ENCODE measurements around the gene CBLN1. TPM values are rescaled to one million over a fixed set of nuclear protein-coding genes. Genes with fewer than 3 reads are reported as not detected.

The CBLN1 gene
- total and polyA plus RNA-seq, 4 donors = 0.14 to 0.55 (median 0.33) TPM; not detected in 1

DNA sequence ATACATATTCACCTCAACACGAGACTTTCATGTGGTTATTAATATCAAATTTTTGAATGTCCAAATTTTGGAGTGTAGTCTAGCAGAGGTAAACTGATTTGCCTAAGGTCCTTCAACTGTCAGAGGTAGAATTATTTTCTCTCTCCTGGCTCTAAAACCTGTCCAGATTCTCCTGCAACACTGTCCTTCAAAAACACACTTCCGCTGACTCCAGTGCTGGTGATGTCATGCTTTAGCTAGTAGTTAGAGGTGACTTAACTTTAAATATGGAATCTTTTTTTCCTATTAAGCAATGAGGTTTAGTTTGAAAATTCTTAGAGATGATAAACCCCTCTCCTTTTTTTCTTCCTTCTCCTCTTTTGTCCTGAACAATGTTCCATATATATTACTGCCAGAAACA lies 10.8 kb upstream of the CBLN1 start:
- Histone ChIP-seq H3K9ac (ENCODE audit: low read depth in 1 of 2, low read length in 2 of 2) (no peak overlapping the region), H3K36me3 (ENCODE audit: control insufficient read depth in 4 of 4, insufficient read depth in 3 of 4, low read depth in 1 of 4, low read length in 3 of 4) (no peaks in the 10 kb centered on the region), H3K4me1 (ENCODE audit: control insufficient read depth in 4 of 4, insufficient read depth in 4 of 4, low read length in 3 of 4) (no peaks in the 10 kb centered on the region), H3K4me3 (ENCODE audit: low read depth in 1 of 3, low read length in 3 of 3) (no peak overlapping the region), H3K9me3 (ENCODE audit: control insufficient read depth in 4 of 4, low read length in 3 of 4) (no peaks in the 10 kb centered on the region), H3K27me3 (ENCODE audit: control insufficient read depth in 4 of 4, insufficient read depth in 4 of 4, low read length in 3 of 4) (peaks cover 2 to 8% (median 4%) of the 10 kb centered on the region in 4 donors), H3K27ac (ENCODE audit: low read depth in 1 of 2, low read length in 2 of 2) (no peak overlapping the region)
- no peak for DNase-seq (ENCODE audit: low spot score)
- WGBS = 70% methylated on average over 2 of the region's 2 CpGs
- TF ChIP-seq JUND (IDR thresholded peaks at IDR 0.05) = no peak
- TF ChIP-seq REST (IDR thresholded peaks at IDR 0.05) = no peak
- no peak for TF ChIP-seq SP1 (IDR thresholded peaks at IDR 0.05)
- TF ChIP-seq HNF4A (conservative IDR thresholded peaks at IDR 0.05) = no peak
- TF ChIP-seq, protein P1, sequence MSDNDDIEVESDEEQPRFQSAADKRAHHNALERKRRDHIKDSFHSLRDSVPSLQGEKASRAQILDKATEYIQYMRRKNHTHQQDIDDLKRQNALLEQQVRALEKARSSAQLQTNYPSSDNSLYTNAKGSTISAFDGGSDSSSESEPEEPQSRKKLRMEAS (IDR thresholded peaks at IDR 0.05) = no peak
- no peak for TF ChIP-seq TAF1 (conservative IDR thresholded peaks at IDR 0.05)
- no peak for TF ChIP-seq YY1 (IDR thresholded peaks at IDR 0.05)
- no peak for TF ChIP-seq CTCF (IDR thresholded peaks at IDR 0.05; ENCODE audit: low read depth, low read length, missing input control)
- TF ChIP-seq, protein P2, sequence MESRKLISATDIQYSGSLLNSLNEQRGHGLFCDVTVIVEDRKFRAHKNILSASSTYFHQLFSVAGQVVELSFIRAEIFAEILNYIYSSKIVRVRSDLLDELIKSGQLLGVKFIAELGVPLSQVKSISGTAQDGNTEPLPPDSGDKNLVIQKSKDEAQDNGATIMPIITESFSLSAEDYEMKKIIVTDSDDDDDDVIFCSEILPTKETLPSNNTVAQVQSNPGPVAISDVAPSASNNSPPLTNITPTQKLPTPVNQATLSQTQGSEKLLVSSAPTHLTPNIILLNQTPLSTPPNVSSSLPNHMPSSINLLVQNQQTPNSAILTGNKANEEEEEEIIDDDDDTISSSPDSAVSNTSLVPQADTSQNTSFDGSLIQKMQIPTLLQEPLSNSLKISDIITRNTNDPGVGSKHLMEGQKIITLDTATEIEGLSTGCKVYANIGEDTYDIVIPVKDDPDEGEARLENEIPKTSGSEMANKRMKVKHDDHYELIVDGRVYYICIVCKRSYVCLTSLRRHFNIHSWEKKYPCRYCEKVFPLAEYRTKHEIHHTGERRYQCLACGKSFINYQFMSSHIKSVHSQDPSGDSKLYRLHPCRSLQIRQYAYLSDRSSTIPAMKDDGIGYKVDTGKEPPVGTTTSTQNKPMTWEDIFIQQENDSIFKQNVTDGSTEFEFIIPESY (IDR thresholded peaks at IDR 0.05) = no peak
- TF ChIP-seq EGR1 (IDR thresholded peaks at IDR 0.05; ENCODE audit: low read depth in 2 of 2) = no peak
- TF ChIP-seq NR2F2 (IDR thresholded peaks at IDR 0.05) = no peak
- no peak for TF ChIP-seq FOXA2 (IDR thresholded peaks at IDR 0.05)
- no peak for TF ChIP-seq RAD21 (IDR thresholded peaks at IDR 0.05)
- no peak for TF ChIP-seq GABPA (IDR thresholded peaks at IDR 0.05 in 1 of 2, conservative IDR thresholded peaks at IDR 0.05 in 1 of 2)
- no peak for TF ChIP-seq HNF4G (IDR thresholded peaks at IDR 0.05)
- TF ChIP-seq RXRA (IDR thresholded peaks at IDR 0.05) = no peak
- TF ChIP-seq ATF3 (IDR thresholded peaks at IDR 0.05) = no peak
- no peak for TF ChIP-seq FOXA1 (IDR thresholded peaks at IDR 0.05)

Data from liver (tissue), 9 donors.